ENCODE measurements around the gene JPH3. TPM values are rescaled to one million over a fixed set of nuclear protein-coding genes. Genes with fewer than 3 reads are reported as not detected.

Gene JPH3
- total and polyA plus RNA-seq, 4 experiments from 2014 or later, result 0.09 TPM; not detected in 3

GRCh38 chr16:87693827-87694226, 91.5 kb downstream of the JPH3 start:
- H3K27me3 Mint-ChIP-seq, result no peaks in the 10 kb centered on the region

GRCh38 chr16:87694441-87695125, 92.3 kb downstream of the JPH3 start:
- Mint-ChIP-seq H3K36me3 (peaks cover 0 to 10% of the 10 kb centered on the region in 2 donors), H3K4me1 (peaks cover 8 to 20% (median 11%) of the 10 kb centered on the region in 4 donors), H3K27ac (peak overlapping the region in 1 of 7 donors; percentile 47), H3K9me3 (no peaks in the 10 kb centered on the region), H3K4me3 (no peak overlapping the region), H3K27me3 (no peaks in the 10 kb centered on the region)
- no peaks in the 10 kb centered on the region for H3K9me3 ChIP-seq (ENCODE audit: control insufficient read depth in 1 of 2, low read length in 2 of 2)
- CTCF ChIA-PET (ENCODE audit: partially characterized antibody), result no interaction called here
- POLR2A ChIA-PET (ENCODE audit: partially characterized antibody), result interaction anchor here (1.2 kb wide), 1 partner anchor 72 kb away, joined by 4 read pairs; the partner anchor contains the start of gene KLHDC4
- no peak for DNase-seq
- H3K4me1 ChIP-seq (ENCODE audit: insufficient read depth, low read length), result peaks cover 14% of the 10 kb centered on the region
- intact Hi-C loops (cut with micrococcal nuclease), result no loop called here
- no peaks in the 10 kb centered on the region for H3K27me3 ChIP-seq (ENCODE audit: insufficient read depth, low read length)
- H3K27ac ChIP-seq (ENCODE audit: low read depth, low read length), result no peak overlapping the region
- H3K36me3 ChIP-seq (ENCODE audit: insufficient read depth, low read length), result no peaks in the 10 kb centered on the region
- H3K4me3 ChIP-seq (ENCODE audit: low read length in 2 of 2), result no peak overlapping the region

More at GRCh38 chr16:87693827-87694226, 91.5 kb downstream of the JPH3 start:
- no peaks in the 10 kb centered on the region for H3K27me3 ChIP-seq (ENCODE audit: insufficient read depth, low read length)
- ChIA-PET CTCF (ENCODE audit: partially characterized antibody) (no interaction called here), POLR2A (ENCODE audit: partially characterized antibody) (interaction anchor here (1.2 kb wide), 1 partner anchor 72 kb away, joined by 4 read pairs; the partner anchor contains the start of gene KLHDC4)
- no peak for DNase-seq
- peaks cover 10% of the 10 kb centered on the region for H3K4me1 ChIP-seq (ENCODE audit: insufficient read depth, low read length)
- no peak overlapping the region for H3K4me3 ChIP-seq (ENCODE audit: low read length in 2 of 2)
- intact Hi-C loops (cut with micrococcal nuclease), result no loop called here
- H3K36me3 Mint-ChIP-seq, result peaks cover 0 to 10% of the 10 kb centered on the region in 2 donors
- H3K9me3 Mint-ChIP-seq, result no peaks in the 10 kb centered on the region
- H3K4me1 Mint-ChIP-seq, result peaks cover 6 to 15% (median 8%) of the 10 kb centered on the region in 4 donors
- H3K27ac Mint-ChIP-seq, result no peak overlapping the region
- H3K36me3 ChIP-seq (ENCODE audit: insufficient read depth, low read length), result no peaks in the 10 kb centered on the region
- H3K4me3 Mint-ChIP-seq, result no peak overlapping the region
- H3K9me3 ChIP-seq (ENCODE audit: control insufficient read depth in 1 of 2, low read length in 2 of 2), result no peaks in the 10 kb centered on the region
- H3K27ac ChIP-seq (ENCODE audit: low read depth, low read length), result no peak overlapping the region

- Histone ChIP-seq H3K9me3 (ENCODE audit: control insufficient read depth in 1 of 2, low read length in 2 of 2) (no peaks in the 10 kb centered on the region), H3K36me3 (ENCODE audit: insufficient read depth, low read length) (no peaks in the 10 kb centered on the region), H3K27me3 (ENCODE audit: insufficient read depth, low read length) (no peaks in the 10 kb centered on the region), H3K27ac (ENCODE audit: low read depth, low read length) (no peak overlapping the region), H3K4me1 (ENCODE audit: insufficient read depth, low read length) (peaks cover 14% of the 10 kb centered on the region), H3K4me3 (ENCODE audit: low read length in 2 of 2) (no peak overlapping the region)
- CTCF ChIA-PET (ENCODE audit: partially characterized antibody), result no interaction called here
- Mint-ChIP-seq H3K27me3 (no peaks in the 10 kb centered on the region), H3K4me3 (no peak overlapping the region), H3K27ac (no peak overlapping the region), H3K4me1 (peaks cover 11 to 27% (median 15%) of the 10 kb centered on the region in 4 donors), H3K36me3 (peaks cover 0 to 13% of the 10 kb centered on the region in 2 donors), H3K9me3 (no peaks in the 10 kb centered on the region)
- intact Hi-C loops (cut with micrococcal nuclease), result no loop called here
- DNase-seq, result no peak
- POLR2A ChIA-PET (ENCODE audit: partially characterized antibody), result no interaction called here
These were observed 93.2 kb downstream of the JPH3 start for GRCh38 chr16:87695534-87695933.

GRCh38 chr16:87696726-87697125, 94.4 kb downstream of the JPH3 start:
- no peaks in the 10 kb centered on the region for H3K9me3 ChIP-seq (ENCODE audit: control insufficient read depth in 1 of 2, low read length in 2 of 2)
- no peaks in the 10 kb centered on the region for H3K36me3 ChIP-seq (ENCODE audit: insufficient read depth, low read length)
- H3K27me3 ChIP-seq (ENCODE audit: insufficient read depth, low read length), result no peaks in the 10 kb centered on the region
- H3K4me3 ChIP-seq (ENCODE audit: low read length in 2 of 2), result no peak overlapping the region
- no peak overlapping the region for H3K27ac Mint-ChIP-seq
- no peak overlapping the region for H3K27ac ChIP-seq (ENCODE audit: low read depth, low read length)
- H3K4me1 ChIP-seq (ENCODE audit: insufficient read depth, low read length), result peaks cover 24% of the 10 kb centered on the region
- ChIA-PET CTCF (ENCODE audit: partially characterized antibody) (no interaction called here), POLR2A (ENCODE audit: partially characterized antibody) (no interaction called here)
- H3K4me3 Mint-ChIP-seq, result no peak overlapping the region
- no peaks in the 10 kb centered on the region for H3K9me3 Mint-ChIP-seq
- H3K27me3 Mint-ChIP-seq, result no peaks in the 10 kb centered on the region
- DNase-seq, result no peak
- intact Hi-C loops (cut with micrococcal nuclease), result no loop called here
- H3K4me1 Mint-ChIP-seq, result peaks cover 14 to 37% (median 21%) of the 10 kb centered on the region in 4 donors
- peaks cover 0 to 15% of the 10 kb centered on the region in 2 donors for H3K36me3 Mint-ChIP-seq

GRCh38 chr16:87697256-87697655, 94.9 kb downstream of the JPH3 start:
- no peak for DNase-seq
- no peaks in the 10 kb centered on the region for H3K27me3 ChIP-seq (ENCODE audit: insufficient read depth, low read length)
- intact Hi-C loops (cut with micrococcal nuclease), result no loop called here
- H3K4me1 ChIP-seq (ENCODE audit: insufficient read depth, low read length), result peaks cover 29% of the 10 kb centered on the region
- Mint-ChIP-seq H3K36me3 (peaks cover 0 to 15% of the 10 kb centered on the region in 2 donors), H3K27me3 (no peaks in the 10 kb centered on the region), H3K27ac (no peak overlapping the region), H3K9me3 (no peaks in the 10 kb centered on the region), H3K4me3 (no peak overlapping the region), H3K4me1 (peaks cover 16 to 42% (median 24%) of the 10 kb centered on the region in 4 donors)
- no peaks in the 10 kb centered on the region for H3K36me3 ChIP-seq (ENCODE audit: insufficient read depth, low read length)
- H3K9me3 ChIP-seq (ENCODE audit: control insufficient read depth in 1 of 2, low read length in 2 of 2), result no peaks in the 10 kb centered on the region
- ChIA-PET POLR2A (ENCODE audit: partially characterized antibody) (no interaction called here), CTCF (ENCODE audit: partially characterized antibody) (no interaction called here)
- H3K4me3 ChIP-seq (ENCODE audit: low read length in 2 of 2), result no peak overlapping the region
- H3K27ac ChIP-seq (ENCODE audit: low read depth, low read length), result no peak overlapping the region

GRCh38 chr16:87697792-87698191, 95.5 kb downstream of the JPH3 start:
- ChIA-PET POLR2A (ENCODE audit: partially characterized antibody) (interaction anchor here (1.1 kb wide), 1 partner anchor 68 kb away, joined by 4 read pairs; the partner anchor contains the start of gene KLHDC4), CTCF (ENCODE audit: partially characterized antibody) (interaction anchor here (0.9 kb wide), 1 partner anchor 74 kb away, joined by 3 read pairs; no protein-coding TSS in a partner anchor)
- Mint-ChIP-seq H3K36me3 (peaks cover 0 to 19% of the 10 kb centered on the region in 2 donors), H3K4me1 (peaks cover 21 to 47% (median 29%) of the 10 kb centered on the region in 4 donors), H3K9me3 (no peaks in the 10 kb centered on the region), H3K27me3 (no peaks in the 10 kb centered on the region), H3K27ac (peak overlapping the region in 3 of 7 donors; percentile 43 to 82 (median 54)), H3K4me3 (no peak overlapping the region)
- H3K36me3 ChIP-seq (ENCODE audit: insufficient read depth, low read length), result no peaks in the 10 kb centered on the region
- no peak overlapping the region for H3K27ac ChIP-seq (ENCODE audit: low read depth, low read length)
- no peak for DNase-seq
- no peak overlapping the region for H3K4me3 ChIP-seq (ENCODE audit: low read length in 2 of 2)
- H3K4me1 ChIP-seq (ENCODE audit: insufficient read depth, low read length), result peaks cover 35% of the 10 kb centered on the region
- H3K9me3 ChIP-seq (ENCODE audit: control insufficient read depth in 1 of 2, low read length in 2 of 2), result no peaks in the 10 kb centered on the region
- H3K27me3 ChIP-seq (ENCODE audit: insufficient read depth, low read length), result no peaks in the 10 kb centered on the region
- intact Hi-C loops (cut with micrococcal nuclease), result no loop called here

GRCh38 chr16:87698241-87698640, 95.9 kb downstream of the JPH3 start:
- Mint-ChIP-seq H3K9me3 (no peaks in the 10 kb centered on the region), H3K36me3 (peaks cover 0 to 22% of the 10 kb centered on the region in 2 donors), H3K27ac (peak overlapping the region in 6 of 7 donors; percentile 5 to 82 (median 30)), H3K27me3 (no peaks in the 10 kb centered on the region), H3K4me1 (peaks cover 25 to 52% (median 33%) of the 10 kb centered on the region in 4 donors), H3K4me3 (peak overlapping the region in 3 of 8 donors; percentile 11 to 52 (median 26))
- Histone ChIP-seq H3K27ac (ENCODE audit: low read depth, low read length) (no peak overlapping the region), H3K27me3 (ENCODE audit: insufficient read depth, low read length) (no peaks in the 10 kb centered on the region), H3K36me3 (ENCODE audit: insufficient read depth, low read length) (peaks cover under 1% of the 10 kb centered on the region), H3K4me3 (ENCODE audit: low read length in 2 of 2) (no peak overlapping the region), H3K4me1 (ENCODE audit: insufficient read depth, low read length) (peaks cover 39% of the 10 kb centered on the region), H3K9me3 (ENCODE audit: control insufficient read depth in 1 of 2, low read length in 2 of 2) (no peaks in the 10 kb centered on the region)
- no peak for DNase-seq
- POLR2A ChIA-PET (ENCODE audit: partially characterized antibody), result interaction anchor here (1.1 kb wide), 1 partner anchor 67 kb away, joined by 4 read pairs; the partner anchor contains the start of gene KLHDC4
- CTCF ChIA-PET (ENCODE audit: partially characterized antibody), result interaction anchor here (0.9 kb wide), 1 partner anchor 74 kb away, joined by 3 read pairs; no protein-coding TSS in a partner anchor
- intact Hi-C loops (cut with micrococcal nuclease), result no loop called here
